Smooth muscle cell of the brain vasculature (primary cell): ENCODE results near the gene BANP.
"Not testable (repeated sequence)": the region's sequence is repeated elsewhere in the genome, so short reads cannot be mapped to it uniquely, and the experiment has no call there.

Source experiments
- DNase-seq: peaks from one replicate; pipeline ENCODE4 v3.0.0-alpha.2; 2012; ENCODE audit warnings: low read depth, low spot score

The BANP gene

DNA sequence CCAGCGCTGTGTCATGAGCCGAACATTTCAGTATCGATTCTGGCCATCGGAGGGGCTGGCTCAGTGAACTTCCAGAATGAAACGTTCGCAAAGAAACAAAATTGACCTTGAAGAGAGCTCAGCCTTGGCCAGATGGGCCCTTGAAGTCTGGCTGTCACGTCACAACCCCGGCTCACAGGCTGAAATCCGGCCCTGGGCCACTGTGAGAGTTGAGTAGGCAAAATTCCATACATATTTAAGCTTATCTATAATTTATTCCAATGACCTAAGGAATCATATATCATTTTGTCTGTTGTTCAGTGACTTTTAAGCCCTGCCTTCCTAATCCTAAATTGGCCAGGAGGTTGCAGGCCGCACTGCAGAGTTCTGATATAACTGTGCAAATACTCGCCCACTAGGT is 170.2 kb downstream of the BANP start:
- not testable (repeated sequence) for DNase-seq

DNA sequence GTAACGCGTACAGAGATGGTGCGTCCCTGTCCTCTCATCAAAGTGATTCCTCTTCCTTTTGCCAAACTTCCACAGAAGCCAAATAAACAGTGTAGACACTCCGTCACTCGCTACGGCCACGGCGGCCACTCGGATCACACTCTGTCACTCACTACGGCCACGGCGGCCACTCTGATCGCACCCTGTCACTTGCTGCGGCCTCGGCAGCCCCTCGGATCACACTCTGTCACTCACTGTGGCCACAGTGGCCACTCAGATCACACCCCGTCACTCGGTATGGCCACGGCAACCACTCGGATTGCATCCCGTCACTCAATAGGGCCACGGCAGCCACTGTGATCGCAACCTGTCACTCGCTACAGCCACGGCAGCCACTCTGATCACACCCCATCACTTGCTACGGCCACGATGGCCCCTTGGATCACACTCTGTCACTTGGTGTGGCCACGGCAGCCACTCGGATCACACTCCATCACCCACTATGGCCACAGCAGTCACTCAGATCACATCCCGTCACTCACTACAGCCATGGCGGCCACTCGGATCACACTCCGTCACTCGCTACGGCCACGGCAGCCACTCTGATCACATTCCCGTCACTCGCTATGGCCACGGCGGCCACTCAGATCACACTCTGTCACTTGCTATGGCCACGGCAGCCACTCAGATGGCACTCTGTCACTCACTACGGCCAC is 170.8 kb downstream of the BANP start:
- no peak for DNase-seq
